IgD-negative memory B cell (primary cell): Measurements from ENCODE around the gene MINPP1. TPM values are rescaled to one million over a fixed set of nuclear protein-coding genes. Genes with fewer than 3 reads are reported as not detected.

ENCODE experiments used
- H3K27ac Mint-ChIP-seq, 3 donors: one replicate each; pipeline ENCODE4 v1.8.0; 2020 to 2022; ENCODE audit warnings: mild to moderate bottlenecking in 3 of 3, mixed read lengths in 3 of 3, moderate library complexity in 1 of 3
- H3K27me3 Mint-ChIP-seq: one replicate; pipeline ENCODE4 v1.8.0; 2021; ENCODE audit warnings: mixed read lengths
- H3K36me3 Mint-ChIP-seq: one replicate; pipeline ENCODE4 v1.8.0; 2020; ENCODE audit warnings: mild to moderate bottlenecking, mixed read lengths
- H3K4me1 Mint-ChIP-seq, 3 donors: one replicate each; pipeline ENCODE4 v1.8.0; 2020 to 2022; ENCODE audit warnings: mixed read lengths in 3 of 3, mild to moderate bottlenecking in 1 of 3
- H3K4me3 Mint-ChIP-seq, 4 donors: one replicate each; pipeline ENCODE4 v1.8.0; 2020 to 2022; ENCODE audit warnings: mild to moderate bottlenecking in 4 of 4, mixed read lengths in 4 of 4, moderate library complexity in 3 of 4
- H3K9me3 Mint-ChIP-seq, 3 donors: one replicate each; pipeline ENCODE4 v1.8.0; 2020 to 2021; ENCODE audit warnings: mixed read lengths in 3 of 3, mild to moderate bottlenecking in 1 of 3
- polyA plus RNA-seq: library from polyadenylated mRNA; unstranded; fragments of 300-500 nt; fragmentation: Illumina TruSeq; gene quantifications from one replicate; pipeline ENCODE4 v1.2.3, GENCODE V29; 2021

MINPP1 gene
- polyA plus RNA-seq, 1 donor from 2014 or later: 3.9 TPM

DNA sequence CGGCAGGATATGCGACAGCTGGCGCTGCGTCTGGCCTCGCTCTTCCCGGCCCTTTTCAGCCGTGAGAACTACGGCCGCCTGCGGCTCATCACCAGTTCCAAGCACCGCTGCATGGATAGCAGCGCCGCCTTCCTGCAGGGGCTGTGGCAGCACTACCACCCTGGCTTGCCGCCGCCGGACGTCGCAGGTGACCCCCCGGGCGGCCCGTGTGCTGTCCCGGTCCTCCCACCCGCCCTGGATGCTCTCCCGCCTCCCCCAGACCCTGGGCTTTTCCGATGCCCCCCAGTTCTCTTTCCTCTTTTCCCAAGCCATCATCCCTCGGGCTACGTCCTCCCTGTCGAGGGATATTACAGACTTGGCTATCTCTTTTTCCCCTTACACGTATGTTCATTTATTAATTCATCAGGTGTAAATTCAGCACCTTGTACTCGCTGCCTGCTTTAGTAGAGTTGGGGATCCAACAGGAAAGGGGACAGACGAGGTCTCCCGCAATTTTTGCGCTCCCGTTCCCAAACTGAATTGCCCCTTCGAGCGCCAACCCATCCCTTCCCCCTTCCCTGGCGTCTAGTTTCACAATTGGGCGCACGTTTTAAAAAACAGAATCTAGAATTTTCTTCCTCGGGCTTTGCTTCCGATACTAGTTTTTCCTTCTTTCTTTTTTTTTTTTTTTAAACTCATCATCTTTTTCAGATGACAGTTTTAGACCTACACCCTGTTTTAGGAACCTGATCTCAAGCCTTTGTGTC is 846 bp downstream of the MINPP1 start:
- Mint-ChIP-seq H3K4me3 (peak overlapping the region; percentile 90 to 98 (median 96)), H3K27ac (peak overlapping the region in 1 of 3 donors; percentile 26), H3K27me3 (no peaks in the 10 kb centered on the region), H3K4me1 (peaks cover 10 to 14% (median 12%) of the 10 kb centered on the region in 3 donors), H3K9me3 (no peaks in the 10 kb centered on the region), H3K36me3 (peaks cover 5% of the 10 kb centered on the region)

DNA sequence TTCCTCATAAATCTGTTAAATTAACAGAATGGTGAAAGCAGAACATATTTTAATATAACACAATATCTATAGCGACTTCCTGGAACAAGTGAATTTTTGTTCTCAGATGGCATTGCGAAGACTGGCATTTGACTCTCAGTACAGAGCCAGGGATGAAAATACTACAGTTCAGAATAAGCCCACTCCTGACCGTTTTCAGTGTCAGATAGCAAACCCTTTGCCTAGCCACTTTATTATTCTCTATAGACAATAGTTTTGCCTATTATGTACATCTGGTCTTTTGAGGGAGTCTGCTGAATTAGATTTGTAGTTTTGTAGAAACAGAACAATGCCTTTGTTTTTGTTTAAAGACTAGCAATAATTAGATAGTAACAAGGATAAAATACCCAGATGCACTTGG is 2.3 kb downstream of the MINPP1 start:
- H3K4me3 Mint-ChIP-seq: peak overlapping the region in 2 of 4 donors; percentile 9 to 98

DNA sequence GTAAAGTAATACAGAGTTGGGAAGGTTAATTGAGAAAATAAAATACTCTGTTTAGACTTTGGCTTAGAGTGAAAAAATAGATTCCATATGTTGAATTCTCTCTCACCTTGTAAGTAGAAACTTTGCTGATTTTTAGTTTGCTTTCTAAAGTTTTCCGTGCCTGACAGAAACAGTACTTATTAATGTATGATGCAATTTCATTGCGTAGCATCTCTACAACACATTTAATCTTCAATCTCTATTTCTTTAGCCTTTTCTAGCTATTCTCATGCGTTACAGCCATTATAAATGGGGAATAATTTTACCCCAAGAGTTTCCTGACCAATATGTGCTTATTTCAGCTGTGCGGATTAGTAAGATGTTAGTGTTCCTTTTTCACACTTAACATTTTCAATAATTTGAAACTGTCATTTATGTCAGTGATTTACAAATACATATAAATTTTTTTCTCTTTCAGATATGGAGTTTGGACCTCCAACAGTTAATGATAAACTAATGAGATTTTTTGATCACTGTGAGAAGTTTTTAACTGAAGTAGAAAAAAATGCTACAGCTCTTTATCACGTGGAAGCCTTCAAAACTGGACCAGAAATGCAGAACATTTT is 3.3 kb downstream of the MINPP1 start:
- Mint-ChIP-seq H3K27ac (no peak overlapping the region), H3K4me3 (peak overlapping the region in 1 of 4 donors; percentile 64), H3K36me3 (peaks cover 9% of the 10 kb centered on the region)

More for the DNA sequence above, 2.3 kb downstream of the MINPP1 start:
- H3K9me3 Mint-ChIP-seq: no peaks in the 10 kb centered on the region
- peaks cover 10 to 16% (median 12%) of the 10 kb centered on the region in 3 donors for H3K4me1 Mint-ChIP-seq
- peaks cover 8% of the 10 kb centered on the region for H3K36me3 Mint-ChIP-seq
- H3K27me3 Mint-ChIP-seq: no peaks in the 10 kb centered on the region
- H3K27ac Mint-ChIP-seq: no peak overlapping the region

DNA sequence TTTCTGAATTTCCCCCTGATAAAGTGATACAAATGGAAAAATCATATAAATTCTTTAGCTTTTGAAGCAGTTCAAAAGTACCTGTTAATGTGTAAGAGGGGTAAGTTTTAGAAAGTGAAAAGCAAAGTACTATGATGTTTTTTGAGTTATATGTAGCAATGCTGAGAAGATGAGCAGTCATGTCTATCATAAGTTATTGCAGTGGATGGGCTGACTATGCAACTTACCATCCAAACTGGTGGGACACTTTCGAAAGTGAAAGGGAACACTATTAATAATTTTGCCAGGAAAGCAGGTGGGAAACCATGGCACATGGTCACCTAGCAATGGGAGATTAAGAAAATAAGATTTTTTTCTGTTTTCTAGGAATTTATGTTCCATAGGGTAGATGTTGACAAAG is 4.1 kb downstream of the MINPP1 start:
- H3K4me1 Mint-ChIP-seq: peaks cover 10 to 16% (median 12%) of the 10 kb centered on the region in 3 donors
- no peak overlapping the region for H3K4me3 Mint-ChIP-seq
- H3K36me3 Mint-ChIP-seq: peaks cover 9% of the 10 kb centered on the region
- no peaks in the 10 kb centered on the region for H3K27me3 Mint-ChIP-seq
- no peaks in the 10 kb centered on the region for H3K9me3 Mint-ChIP-seq
- H3K27ac Mint-ChIP-seq: no peak overlapping the region

More for the DNA sequence above, 3.3 kb downstream of the MINPP1 start:
- Mint-ChIP-seq H3K4me1 (peaks cover 10 to 16% (median 12%) of the 10 kb centered on the region in 3 donors), H3K9me3 (no peaks in the 10 kb centered on the region), H3K27me3 (no peaks in the 10 kb centered on the region)

- Mint-ChIP-seq H3K4me1 (peaks cover 10 to 13% (median 12%) of the 10 kb centered on the region in 3 donors), H3K4me3 (no peak overlapping the region), H3K36me3 (peaks cover 14% of the 10 kb centered on the region), H3K27me3 (no peaks in the 10 kb centered on the region), H3K9me3 (no peaks in the 10 kb centered on the region), H3K27ac (no peak overlapping the region)
These were observed 5.3 kb downstream of the MINPP1 start for GRCh38 chr10:87510025-87510424.

GRCh38 chr10:87511526-87511925 is 6.8 kb downstream of the MINPP1 start:
- Mint-ChIP-seq H3K36me3 (peaks cover 15% of the 10 kb centered on the region), H3K9me3 (no peaks in the 10 kb centered on the region), H3K4me1 (peaks cover 1 to 6% (median 2%) of the 10 kb centered on the region in 3 donors), H3K27me3 (no peaks in the 10 kb centered on the region), H3K27ac (no peak overlapping the region), H3K4me3 (no peak overlapping the region)

DNA sequence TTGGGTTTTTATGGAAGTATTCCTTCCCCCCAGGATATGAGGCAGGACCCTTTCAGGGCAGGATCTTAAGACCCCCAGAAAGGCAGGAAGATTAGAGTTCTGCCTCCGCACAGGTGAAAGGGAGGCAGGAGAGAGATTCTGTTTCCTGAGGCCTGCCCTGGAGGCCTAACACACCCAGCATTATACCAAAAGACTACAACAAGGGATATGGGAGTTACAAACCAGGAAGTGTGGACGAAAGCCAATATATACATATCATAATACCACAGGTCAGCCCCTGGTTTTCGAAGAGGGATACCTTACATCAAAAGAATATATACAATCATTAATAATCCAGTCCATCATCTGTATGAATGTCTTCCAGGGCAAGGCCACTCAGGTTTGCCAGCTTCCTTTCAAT is 14.2 kb downstream of the MINPP1 start:
- Mint-ChIP-seq H3K36me3 (peaks cover 18% of the 10 kb centered on the region), H3K27me3 (no peaks in the 10 kb centered on the region), H3K9me3 (peaks cover 0 to 5% (median 2%) of the 10 kb centered on the region in 3 donors), H3K27ac (no peak overlapping the region), H3K4me1 (no peaks in the 10 kb centered on the region), H3K4me3 (no peak overlapping the region)

GRCh38 chr10:87519582-87519981 is 14.9 kb downstream of the MINPP1 start:
- Mint-ChIP-seq H3K4me3 (no peak overlapping the region), H3K9me3 (peaks cover 0 to 5% (median 2%) of the 10 kb centered on the region in 3 donors), H3K27ac (no peak overlapping the region), H3K27me3 (no peaks in the 10 kb centered on the region), H3K4me1 (no peaks in the 10 kb centered on the region), H3K36me3 (peaks cover 14% of the 10 kb centered on the region)

- H3K9me3 Mint-ChIP-seq: peaks cover 0 to 3% (median 0%) of the 10 kb centered on the region in 3 donors
- H3K4me1 Mint-ChIP-seq: peaks cover 0 to 2% (median 0%) of the 10 kb centered on the region in 3 donors
- H3K4me3 Mint-ChIP-seq: no peak overlapping the region
- H3K27me3 Mint-ChIP-seq: no peaks in the 10 kb centered on the region
- peaks cover 21% of the 10 kb centered on the region for H3K36me3 Mint-ChIP-seq
- no peak overlapping the region for H3K27ac Mint-ChIP-seq
These were observed 19.0 kb downstream of the MINPP1 start for GRCh38 chr10:87523731-87524130.

- Mint-ChIP-seq H3K4me3 (no peak overlapping the region), H3K27ac (no peak overlapping the region), H3K4me1 (peaks cover 0 to 2% (median 0%) of the 10 kb centered on the region in 3 donors), H3K27me3 (no peaks in the 10 kb centered on the region), H3K9me3 (peaks cover 0 to 3% (median 0%) of the 10 kb centered on the region in 3 donors), H3K36me3 (peaks cover 19% of the 10 kb centered on the region)
These were observed 19.6 kb downstream of the MINPP1 start for GRCh38 chr10:87524296-87524695.

- H3K27me3 Mint-ChIP-seq: no peaks in the 10 kb centered on the region
- H3K36me3 Mint-ChIP-seq: peaks cover 7% of the 10 kb centered on the region
- no peaks in the 10 kb centered on the region for H3K9me3 Mint-ChIP-seq
- H3K27ac Mint-ChIP-seq: no peak overlapping the region
- H3K4me3 Mint-ChIP-seq: no peak overlapping the region
- H3K4me1 Mint-ChIP-seq: peaks cover 0 to 4% (median 3%) of the 10 kb centered on the region in 3 donors
These were observed 27.4 kb downstream of the MINPP1 start for GRCh38 chr10:87531908-87532622.

GRCh38 chr10:87532696-87533095 is 28.0 kb downstream of the MINPP1 start:
- peaks cover 3% of the 10 kb centered on the region for H3K36me3 Mint-ChIP-seq
- H3K4me3 Mint-ChIP-seq: no peak overlapping the region
- no peak overlapping the region for H3K27ac Mint-ChIP-seq
- H3K27me3 Mint-ChIP-seq: no peaks in the 10 kb centered on the region
- no peaks in the 10 kb centered on the region for H3K9me3 Mint-ChIP-seq
- H3K4me1 Mint-ChIP-seq: peaks cover 0 to 3% (median 3%) of the 10 kb centered on the region in 3 donors

GRCh38 chr10:87534173-87534858 is 29.6 kb downstream of the MINPP1 start:
- H3K27ac Mint-ChIP-seq: peak overlapping the region in 1 of 3 donors; percentile 70
- no peaks in the 10 kb centered on the region for H3K27me3 Mint-ChIP-seq
- no peaks in the 10 kb centered on the region for H3K9me3 Mint-ChIP-seq
- H3K4me3 Mint-ChIP-seq: no peak overlapping the region
- peaks cover 3 to 5% (median 3%) of the 10 kb centered on the region in 3 donors for H3K4me1 Mint-ChIP-seq
- H3K36me3 Mint-ChIP-seq: peaks cover 3% of the 10 kb centered on the region

- no peak overlapping the region for H3K27ac Mint-ChIP-seq
These were observed 33.7 kb downstream of the MINPP1 start for GRCh38 chr10:87538092-87539015.

More at GRCh38 chr10:87538092-87539015, 33.7 kb downstream of the MINPP1 start:
- Mint-ChIP-seq H3K4me1 (peaks cover 3 to 5% (median 3%) of the 10 kb centered on the region in 3 donors), H3K27me3 (no peaks in the 10 kb centered on the region), H3K9me3 (peaks cover 8 to 11% (median 10%) of the 10 kb centered on the region in 3 donors), H3K4me3 (no peak overlapping the region), H3K36me3 (peaks cover 24% of the 10 kb centered on the region)
